Urinary bladder (tissue), 4 donors: ENCODE data around the gene TRIM58. TPM values are rescaled to one million over a fixed set of nuclear protein-coding genes. Genes with fewer than 3 reads are reported as not detected.

Experiments
- DNase-seq: peaks from one replicate; pipeline ENCODE4 v3.0.0-alpha.2; 2015; ENCODE audit errors: extremely low spot score
- H3K27ac ChIP-seq: one replicate; pipeline ENCODE4 v1.5.1; 2013; ENCODE audit warnings: low read depth, mild to moderate bottlenecking, moderate library complexity
- H3K36me3 ChIP-seq: one replicate; pipeline ENCODE4 v1.6.1; 2013; ENCODE audit warnings: mild to moderate bottlenecking, moderate library complexity; ENCODE audit not compliant: insufficient read depth
- H3K4me1 ChIP-seq: one replicate; pipeline ENCODE4 v1.6.1; 2013; ENCODE audit warnings: mild to moderate bottlenecking, moderate library complexity; ENCODE audit not compliant: insufficient read depth
- H3K4me3 ChIP-seq: one replicate; pipeline ENCODE4 v1.5.1; 2013; ENCODE audit warnings: low read depth, low read length
- WGBS: extraction: QIAGEN DNeasy Blood & Tissue Kit; methylation state at CpG from one replicate; pipeline ENCODE4 v1.1.7; 2013; 5-methylcytosine and 5-hydroxymethylcytosine counted together
- polyA plus RNA-seq: library from polyadenylated mRNA; stranded (reverse); fragments of 200-250 nt; gene quantifications from one replicate; pipeline ENCODE4 v1.2.3, GENCODE V29; 2013
- total RNA-seq: library from RNA; depleted of rRNA; stranded (reverse); fragments of >200 nt; gene quantifications from one replicate; pipeline ENCODE4 v1.2.3, GENCODE V29; 2014
- donor health status: healthy with polysubstance abuse.
- donor health status: healthy.

Gene TRIM58
- total and polyA plus RNA-seq, 2 donors = 0.43 to 3.1 TPM

- Histone ChIP-seq H3K27ac (no peak overlapping the region), H3K4me3 (no peak overlapping the region), H3K36me3 (no peaks in the 10 kb centered on the region), H3K4me1 (no peaks in the 10 kb centered on the region)
- WGBS = 80% methylated on average over 14 of the region's 14 CpGs
- no peak for DNase-seq
Observed at GRCh38 chr1:247854899-247855545, 2.0 kb upstream of the TRIM58 start.

GRCh38 chr1:247855911-247856310 lies 1.1 kb upstream of the TRIM58 start:
- Histone ChIP-seq H3K27ac (no peak overlapping the region), H3K4me1 (no peaks in the 10 kb centered on the region), H3K36me3 (no peaks in the 10 kb centered on the region), H3K4me3 (no peak overlapping the region)
- no peak for DNase-seq
- WGBS = 87% methylated on average over 4 of the region's 4 CpGs

GRCh38 chr1:247857985-247858619 lies 1.1 kb downstream of the TRIM58 start:
- Histone ChIP-seq H3K36me3 (no peaks in the 10 kb centered on the region), H3K27ac (no peak overlapping the region), H3K4me1 (no peaks in the 10 kb centered on the region), H3K4me3 (no peak overlapping the region)
- 42% methylated on average over 15 of the region's 15 CpGs for WGBS
- no peak for DNase-seq

GRCh38 chr1:247862756-247863155 lies 5.8 kb downstream of the TRIM58 start:
- whole genome bisulfite sequencing = 83% methylated on average over 4 of the region's 4 CpGs
- H3K4me3 ChIP-seq = no peak overlapping the region
- no peak for DNase-seq
- no peaks in the 10 kb centered on the region for H3K4me1 ChIP-seq
- H3K36me3 ChIP-seq = no peaks in the 10 kb centered on the region
- H3K27ac ChIP-seq = no peak overlapping the region

- no peaks in the 10 kb centered on the region for H3K36me3 ChIP-seq
- WGBS = 86% methylated on average over 17 of the region's 17 CpGs
- H3K4me1 ChIP-seq = no peaks in the 10 kb centered on the region
- no peak overlapping the region for H3K27ac ChIP-seq
- H3K4me3 ChIP-seq = no peak overlapping the region
- no peak for DNase-seq
Observed at GRCh38 chr1:247864644-247865043, 7.7 kb downstream of the TRIM58 start.

- 43% methylated on average over 6 of the region's 6 CpGs for WGBS
- no peak for DNase-seq
- H3K27ac ChIP-seq = no peak overlapping the region
- H3K36me3 ChIP-seq = no peaks in the 10 kb centered on the region
- no peak overlapping the region for H3K4me3 ChIP-seq
- no peaks in the 10 kb centered on the region for H3K4me1 ChIP-seq
Observed at GRCh38 chr1:247865416-247865815, 8.4 kb downstream of the TRIM58 start.

GRCh38 chr1:247883346-247883745 lies 26.4 kb downstream of the TRIM58 start:
- H3K4me3 ChIP-seq = no peak overlapping the region
- H3K36me3 ChIP-seq = no peaks in the 10 kb centered on the region
- WGBS = 87% methylated on average over 9 of the region's 9 CpGs
- no peaks in the 10 kb centered on the region for H3K4me1 ChIP-seq
- H3K27ac ChIP-seq = no peak overlapping the region
- DNase-seq = no peak

- no peak overlapping the region for H3K4me3 ChIP-seq
- 87% methylated on average over 10 of the region's 10 CpGs for WGBS
- no peak for DNase-seq
Observed at GRCh38 chr1:247884797-247885413, 27.9 kb downstream of the TRIM58 start.

GRCh38 chr1:247895163-247895637 lies 38.2 kb downstream of the TRIM58 start, which contains the start of gene OR2W3:
Gene OR2W3, plus strand, starts transcription at chr1:247895587. Its CDS starts 0 bp downstream, at chr1:247895587.
- Histone ChIP-seq H3K4me1 (no peaks in the 10 kb centered on the region), H3K27ac (no peak within 1 kb of the TSS), H3K36me3 (no peaks in the 10 kb centered on the region), H3K4me3 (no peak within 1 kb of the TSS)
- 41% methylated on average over 2 of the region's 2 CpGs for WGBS
- DNase-seq = no peak

More at GRCh38 chr1:247884797-247885413, 27.9 kb downstream of the TRIM58 start:
- Histone ChIP-seq H3K36me3 (no peaks in the 10 kb centered on the region), H3K4me1 (no peaks in the 10 kb centered on the region), H3K27ac (no peak overlapping the region)

- Histone ChIP-seq H3K4me3 (no peak overlapping the region), H3K4me1 (no peaks in the 10 kb centered on the region), H3K36me3 (no peaks in the 10 kb centered on the region), H3K27ac (no peak overlapping the region)
- DNase-seq = no peak
- WGBS = 89% methylated on average over 14 of the region's 14 CpGs
Observed at GRCh38 chr1:247895976-247896375, 39.0 kb downstream of the TRIM58 start.

GRCh38 chr1:247904122-247904521 lies 47.1 kb downstream of the TRIM58 start:
- no peaks in the 10 kb centered on the region for H3K36me3 ChIP-seq
- WGBS = 84% methylated on average over 6 of the region's 6 CpGs

GRCh38 chr1:247905181-247905580 lies 48.2 kb downstream of the TRIM58 start:
- WGBS = 89% methylated on average over 13 of the region's 13 CpGs
- DNase-seq = no peak
- H3K36me3 ChIP-seq = no peaks in the 10 kb centered on the region
- H3K27ac ChIP-seq = no peak overlapping the region
- H3K4me3 ChIP-seq = no peak overlapping the region
- H3K4me1 ChIP-seq = no peaks in the 10 kb centered on the region

More at GRCh38 chr1:247904122-247904521, 47.1 kb downstream of the TRIM58 start:
- no peak for DNase-seq
- H3K4me1 ChIP-seq = no peaks in the 10 kb centered on the region
- no peak overlapping the region for H3K27ac ChIP-seq
- H3K4me3 ChIP-seq = no peak overlapping the region

GRCh38 chr1:247905910-247906503 lies 49.0 kb downstream of the TRIM58 start:
- H3K36me3 ChIP-seq = no peaks in the 10 kb centered on the region
- no peak overlapping the region for H3K27ac ChIP-seq
- no peaks in the 10 kb centered on the region for H3K4me1 ChIP-seq
- WGBS = 72% methylated on average over 9 of the region's 9 CpGs
- no peak overlapping the region for H3K4me3 ChIP-seq
- no peak for DNase-seq
